H9 (cell line): ENCODE data around the gene ELANE. TPM values are rescaled to one million over a fixed set of nuclear protein-coding genes. Genes with fewer than 3 reads are reported as not detected.

Source experiments
- DNase-seq: peaks from one replicate; pipeline ENCODE4 v3.0.0-alpha.2; 2017
- H2AFZ ChIP-seq: one replicate; pipeline ENCODE4 v1.6.1; 2013; ENCODE audit warnings: mild to moderate bottlenecking, low read length, control low read depth, moderate library complexity
- H2AK5ac ChIP-seq: 2 replicates; pipeline ENCODE4 v1.6.1; 2013; ENCODE audit warnings: low read length, control low read depth, mixed read lengths; ENCODE audit not compliant: insufficient read length
- H2BK120ac ChIP-seq: one replicate; pipeline ENCODE4 v1.6.1; 2013; ENCODE audit warnings: low read depth, mild to moderate bottlenecking, low read length, control low read depth, inconsistent platforms; ENCODE audit not compliant: poor library complexity, severe bottlenecking
- H2BK12ac ChIP-seq: 2 replicates; pipeline ENCODE4 v1.6.1; 2013; ENCODE audit warnings: low read length, control low read depth, mixed read lengths, low read depth; ENCODE audit not compliant: insufficient read length
- H2BK15ac ChIP-seq: 2 replicates; pipeline ENCODE4 v1.6.1; 2013; ENCODE audit warnings: low read depth, low read length, control low read depth
- H2BK20ac ChIP-seq: one replicate; pipeline ENCODE4 v1.6.1; 2013; ENCODE audit warnings: low read depth, mild to moderate bottlenecking, low read length, control low read depth, inconsistent platforms; ENCODE audit not compliant: poor library complexity, severe bottlenecking
- H2BK5ac ChIP-seq: 2 replicates; pipeline ENCODE4 v1.6.1; 2013; ENCODE audit warnings: low read length, control low read depth, mixed read lengths; ENCODE audit not compliant: insufficient read length
- H3K14ac ChIP-seq: 2 replicates; pipeline ENCODE4 v1.6.1; 2013; ENCODE audit warnings: low read length, control low read depth; ENCODE audit not compliant: insufficient read depth
- H3K18ac ChIP-seq: 2 replicates; pipeline ENCODE4 v1.6.1; 2013; ENCODE audit warnings: low read depth, mild to moderate bottlenecking, mixed read lengths, low read length, control low read depth; ENCODE audit not compliant: insufficient read length
- H3K23ac ChIP-seq: 2 replicates; pipeline ENCODE4 v1.6.1; 2013; ENCODE audit warnings: low read length, control low read depth, mixed read lengths, low read depth; ENCODE audit not compliant: insufficient read length
- H3K23me2 ChIP-seq: 2 replicates; pipeline ENCODE4 v1.6.1; 2013; ENCODE audit warnings: low read depth, mild to moderate bottlenecking, mixed read lengths, low read length, control low read depth; ENCODE audit not compliant: insufficient read length, poor library complexity, severe bottlenecking
- H3K27ac ChIP-seq: 2 replicates; pipeline ENCODE4 v1.5.1; 2013; ENCODE audit warnings: low read length, control low read depth, mixed read lengths, low read depth; ENCODE audit not compliant: insufficient read length
- H3K27me3 ChIP-seq: 2 replicates; pipeline ENCODE4 v1.6.1; 2013; ENCODE audit warnings: low read length, control low read depth, inconsistent platforms; ENCODE audit not compliant: insufficient read depth
- H3K4ac ChIP-seq: 2 replicates; pipeline ENCODE4 v1.6.1; 2013; ENCODE audit warnings: low read depth, mild to moderate bottlenecking, control low read depth, inconsistent platforms, low read length, moderate library complexity
- H3K4me1 ChIP-seq: 2 replicates; pipeline ENCODE4 v1.6.1; 2013; ENCODE audit warnings: low read length, control low read depth, inconsistent platforms; ENCODE audit not compliant: insufficient read depth
- H3K4me2 ChIP-seq: 2 replicates; pipeline ENCODE4 v1.6.1; 2013; ENCODE audit warnings: low read length, control low read depth, mixed read lengths; ENCODE audit not compliant: insufficient read length, insufficient read depth
- H3K56ac ChIP-seq: 2 replicates; pipeline ENCODE4 v1.6.1; 2013; ENCODE audit warnings: low read depth, mild to moderate bottlenecking, mixed read lengths, low read length, control low read depth; ENCODE audit not compliant: insufficient read length
- H3K79me1 ChIP-seq: 2 replicates; pipeline ENCODE4 v1.6.1; 2013; ENCODE audit warnings: low read depth, mild to moderate bottlenecking, moderate library complexity, low read length, control low read depth, inconsistent platforms; ENCODE audit not compliant: insufficient read depth, poor library complexity, severe bottlenecking
- H3K79me2 ChIP-seq: 2 replicates; pipeline ENCODE4 v1.6.1; 2013; ENCODE audit warnings: low read length, control low read depth, inconsistent platforms; ENCODE audit not compliant: insufficient read depth
- H3K9ac ChIP-seq: 2 replicates; pipeline ENCODE4 v1.6.1; 2013; ENCODE audit warnings: low read length, control low read depth, mixed read lengths; ENCODE audit not compliant: insufficient read length; ENCODE audit errors: extremely low read depth
- H3K9me3 ChIP-seq: one replicate; pipeline ENCODE4 v1.6.1; 2013; ENCODE audit warnings: low read depth, low read length, inconsistent platforms; ENCODE audit not compliant: control insufficient read depth
- H3T11ph ChIP-seq: one replicate; pipeline ENCODE4 v1.6.1; 2013; ENCODE audit warnings: mild to moderate bottlenecking, low read length, control low read depth, inconsistent platforms
- H4K20me1 ChIP-seq: one replicate; pipeline ENCODE4 v1.6.1; 2013; ENCODE audit not compliant: control insufficient read depth, insufficient read length, insufficient read depth
- H4K5ac ChIP-seq: 2 replicates; pipeline ENCODE4 v1.6.1; 2013; ENCODE audit warnings: low read depth, mild to moderate bottlenecking, mixed read lengths, low read length, control low read depth; ENCODE audit not compliant: insufficient read length
- H4K8ac ChIP-seq: replicated peaks from 2 replicates; pipeline ENCODE4 v1.6.1; 2013; ENCODE audit warnings: low read length, control low read depth, mixed read lengths, low read depth; ENCODE audit not compliant: insufficient read length
- H4K91ac ChIP-seq: 2 replicates; pipeline ENCODE4 v1.6.1; 2013; ENCODE audit warnings: low read depth, mild to moderate bottlenecking, moderate library complexity, mixed read lengths, low read length, control low read depth; ENCODE audit not compliant: insufficient read length
- H3K27ac Mint-ChIP-seq, 3 experiments: 2 replicates in 2 of 3; 3 replicates in 1 of 3; pipeline ENCODE4 v1.8.0; 2020 to 2021; ENCODE audit warnings: mixed read lengths in 3 of 3, mild to moderate bottlenecking in 1 of 3, moderate library complexity in 1 of 3
- H3K27me3 Mint-ChIP-seq: 2 replicates; pipeline ENCODE4 v1.8.0; 2021; ENCODE audit warnings: low read depth, mild to moderate bottlenecking, moderate library complexity, mixed read lengths
- H3K36me3 Mint-ChIP-seq, 3 experiments: 2 replicates in 2 of 3; 3 replicates in 1 of 3; pipeline ENCODE4 v1.8.0; 2020 to 2021; ENCODE audit warnings: low read depth in 3 of 3, mixed read lengths in 3 of 3; ENCODE audit not compliant: insufficient read depth in 1 of 3
- H3K4me1 Mint-ChIP-seq, 2 experiments: 2 replicates each; pipeline ENCODE4 v1.8.0; 2020; ENCODE audit warnings: mixed read lengths in 2 of 2
- H3K4me3 Mint-ChIP-seq, 2 experiments: 2 replicates in 1 of 2; 3 replicates in 1 of 2; pipeline ENCODE4 v1.8.0; 2020 to 2021; ENCODE audit warnings: mild to moderate bottlenecking in 2 of 2, mixed read lengths in 2 of 2, moderate library complexity in 1 of 2
- H3K9me3 Mint-ChIP-seq, 2 experiments: 2 replicates in 1 of 2; 3 replicates in 1 of 2; pipeline ENCODE4 v1.8.0; 2020; ENCODE audit warnings: mild to moderate bottlenecking in 2 of 2, mixed read lengths in 2 of 2, moderate library complexity in 1 of 2
- WGBS: extraction: QIAGEN DNeasy Blood & Tissue Kit; methylation state at CpG from one replicate; pipeline ENCODE4 v1.1.7; 2013; ENCODE audit warnings: missing lambda C conversion rate, low lambda C conversion rate, mixed read lengths; ENCODE audit not compliant: insufficient read length; ENCODE audit errors: extremely low coverage; 5-methylcytosine and 5-hydroxymethylcytosine counted together
- total RNA-seq: library from RNA; stranded (reverse); gene quantifications from 2 replicates; pipeline ENCODE4 v1.2.1, GENCODE V29; 2021
- TF ChIP-seq, protein P1 (sequence below): fragments of 200-600 bp; sonication (generic); conservative IDR thresholded peaks from 3 replicates; pipeline ENCODE4 v1.8.0; 2021; ENCODE audit warnings: antibody characterized with exemption, mild to moderate bottlenecking

Gene ELANE
- total RNA-seq, 1 experiment from 2014 or later = not detected

DNA sequence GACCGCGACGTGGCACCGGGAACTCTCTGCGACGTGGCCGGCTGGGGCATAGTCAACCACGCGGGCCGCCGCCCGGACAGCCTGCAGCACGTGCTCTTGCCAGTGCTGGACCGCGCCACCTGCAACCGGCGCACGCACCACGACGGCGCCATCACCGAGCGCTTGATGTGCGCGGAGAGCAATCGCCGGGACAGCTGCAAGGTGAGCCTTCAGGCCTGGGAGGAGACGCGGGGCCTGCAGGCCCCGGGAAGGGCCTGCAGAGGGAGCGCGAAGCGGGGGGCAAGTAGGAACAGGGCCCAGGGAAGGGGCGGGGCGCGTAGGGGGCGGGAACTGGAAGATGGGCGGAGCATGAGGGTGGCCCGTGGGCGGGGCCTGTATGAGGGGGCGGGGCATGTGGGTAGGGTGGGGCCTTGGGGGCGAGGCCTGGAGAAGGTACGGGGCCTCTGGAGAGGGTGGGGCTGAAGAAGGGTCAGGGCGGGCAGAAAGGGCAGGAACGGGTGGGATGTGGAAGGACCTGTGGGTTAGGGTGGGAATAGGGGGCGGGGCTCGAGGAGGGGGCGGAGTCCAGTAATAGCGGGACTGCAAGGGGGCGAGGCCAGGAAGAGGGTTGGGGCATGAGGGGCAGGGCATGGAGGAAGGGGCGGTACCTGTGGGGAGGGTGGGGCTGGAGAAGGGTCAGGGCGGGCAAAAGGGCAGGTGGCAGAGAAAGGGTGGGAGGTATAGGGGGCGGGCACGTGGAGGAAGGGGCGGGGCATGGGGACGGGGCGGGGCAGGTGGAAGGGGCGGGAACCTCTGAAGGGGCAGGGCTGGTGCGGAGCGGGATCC, 9.9 kb downstream of the ELANE start:
- H4K5ac ChIP-seq = no peak overlapping the region
- no peak overlapping the region for H4K91ac ChIP-seq
- TF ChIP-seq, protein P1, sequence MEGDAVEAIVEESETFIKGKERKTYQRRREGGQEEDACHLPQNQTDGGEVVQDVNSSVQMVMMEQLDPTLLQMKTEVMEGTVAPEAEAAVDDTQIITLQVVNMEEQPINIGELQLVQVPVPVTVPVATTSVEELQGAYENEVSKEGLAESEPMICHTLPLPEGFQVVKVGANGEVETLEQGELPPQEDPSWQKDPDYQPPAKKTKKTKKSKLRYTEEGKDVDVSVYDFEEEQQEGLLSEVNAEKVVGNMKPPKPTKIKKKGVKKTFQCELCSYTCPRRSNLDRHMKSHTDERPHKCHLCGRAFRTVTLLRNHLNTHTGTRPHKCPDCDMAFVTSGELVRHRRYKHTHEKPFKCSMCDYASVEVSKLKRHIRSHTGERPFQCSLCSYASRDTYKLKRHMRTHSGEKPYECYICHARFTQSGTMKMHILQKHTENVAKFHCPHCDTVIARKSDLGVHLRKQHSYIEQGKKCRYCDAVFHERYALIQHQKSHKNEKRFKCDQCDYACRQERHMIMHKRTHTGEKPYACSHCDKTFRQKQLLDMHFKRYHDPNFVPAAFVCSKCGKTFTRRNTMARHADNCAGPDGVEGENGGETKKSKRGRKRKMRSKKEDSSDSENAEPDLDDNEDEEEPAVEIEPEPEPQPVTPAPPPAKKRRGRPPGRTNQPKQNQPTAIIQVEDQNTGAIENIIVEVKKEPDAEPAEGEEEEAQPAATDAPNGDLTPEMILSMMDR = peak; percentile 47
- no peak overlapping the region for H4K8ac ChIP-seq
- peaks cover 0 to 6% (median 4%) of the 10 kb centered on the region in 3 experiments; a peak in 5 of 7 replicates for H3K36me3 Mint-ChIP-seq
- H2BK15ac ChIP-seq = no peak overlapping the region
- H3K14ac ChIP-seq = no peak overlapping the region
- H3K9me3 ChIP-seq = no peaks in the 10 kb centered on the region
- H3K56ac ChIP-seq = no peak overlapping the region
- peak overlapping the region; percentile 22 for H3K18ac ChIP-seq
- no peak overlapping the region for H3K27ac Mint-ChIP-seq
- H3K27me3 Mint-ChIP-seq = peaks cover 43% of the 10 kb centered on the region
- H3K9ac ChIP-seq = no peak overlapping the region
- H3T11ph ChIP-seq = no peak overlapping the region
- DNase-seq = peak; percentile 98
- H3K4me1 ChIP-seq = no peaks in the 10 kb centered on the region
- H3K9me3 Mint-ChIP-seq = peaks cover 0 to 2% of the 10 kb centered on the region in 2 experiments; a peak in 1 of 5 replicates
- H3K4me2 ChIP-seq = peak overlapping the region; percentile 16
- peaks cover 2 to 11% of the 10 kb centered on the region in 2 experiments; a peak in 3 of 4 replicates for H3K4me1 Mint-ChIP-seq
- peak overlapping the region; percentile 4 to 83; a peak in 3 of 5 replicates for H3K4me3 Mint-ChIP-seq
- no peaks in the 10 kb centered on the region for H3K79me2 ChIP-seq
- peaks cover 3% of the 10 kb centered on the region; the same call in 1 of the 2 replicates for H3K27me3 ChIP-seq
- H3K23ac ChIP-seq = no peak overlapping the region
- H3K4ac ChIP-seq = no peak overlapping the region
- H3K23me2 ChIP-seq = peaks cover 3% of the 10 kb centered on the region
- no peak overlapping the region for H2BK12ac ChIP-seq
- H2BK5ac ChIP-seq = no peak overlapping the region
- no peak overlapping the region for H2BK20ac ChIP-seq
- no peaks in the 10 kb centered on the region for H3K79me1 ChIP-seq
- H2AFZ ChIP-seq = no peak overlapping the region
- H3K27ac ChIP-seq = no peak overlapping the region
- no peaks in the 10 kb centered on the region for H4K20me1 ChIP-seq
- no peak overlapping the region for H2BK120ac ChIP-seq
- no CpG with 5 or more reads among the region's 60 CpGs for WGBS
- H2AK5ac ChIP-seq = no peak overlapping the region
